Measurements from ENCODE around the gene FAM171A2.
"Not testable (repeated sequence)": the region's sequence is repeated elsewhere in the genome, so short reads cannot be mapped to it uniquely, and the experiment has no call there.

FAM171A2 gene

DNA sequence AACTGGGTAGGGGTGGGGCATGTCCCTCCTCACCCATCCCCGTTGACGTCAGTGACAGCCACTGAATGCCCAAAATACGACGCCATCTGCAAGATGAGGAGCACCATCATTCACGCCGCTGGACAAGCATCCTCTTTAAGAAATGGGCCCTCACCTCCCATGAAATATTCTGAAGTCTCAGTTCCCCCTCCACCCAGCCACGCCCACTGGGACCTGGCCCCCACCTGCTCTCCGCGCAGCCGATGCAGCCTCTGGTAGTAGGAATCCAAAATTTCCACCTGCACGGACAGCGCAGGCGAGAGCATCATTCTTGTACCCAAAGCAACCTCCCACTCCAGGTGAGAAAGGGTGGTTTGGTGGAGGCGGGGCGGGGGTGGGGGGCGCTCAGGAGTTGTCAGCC is 20.2 kb upstream of the FAM171A2 start:
- DNase-seq (ENCODE audit: low read depth, low spot score), result no peak

DNA sequence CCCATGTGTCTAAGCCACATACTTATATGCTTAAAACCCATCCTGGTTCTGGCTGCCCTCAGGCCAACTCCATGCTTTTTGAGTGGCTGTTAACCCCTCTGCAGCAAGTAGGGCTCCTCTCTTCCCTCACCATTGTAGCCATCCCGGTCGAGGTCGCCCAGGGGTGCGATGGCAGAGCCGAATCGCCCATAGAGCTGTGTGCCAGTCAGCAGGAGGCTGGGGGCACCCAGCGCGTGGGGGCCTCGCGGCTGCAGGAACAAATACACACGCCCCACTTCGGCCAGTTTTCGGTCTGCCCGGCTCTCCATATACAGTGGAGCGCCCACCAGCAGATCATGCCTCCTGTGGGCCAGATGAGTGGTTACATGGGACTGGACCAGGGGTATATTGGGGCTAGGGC is 19.7 kb upstream of the FAM171A2 start:
- DNase-seq (ENCODE audit: low read depth, low spot score), result no peak

DNA sequence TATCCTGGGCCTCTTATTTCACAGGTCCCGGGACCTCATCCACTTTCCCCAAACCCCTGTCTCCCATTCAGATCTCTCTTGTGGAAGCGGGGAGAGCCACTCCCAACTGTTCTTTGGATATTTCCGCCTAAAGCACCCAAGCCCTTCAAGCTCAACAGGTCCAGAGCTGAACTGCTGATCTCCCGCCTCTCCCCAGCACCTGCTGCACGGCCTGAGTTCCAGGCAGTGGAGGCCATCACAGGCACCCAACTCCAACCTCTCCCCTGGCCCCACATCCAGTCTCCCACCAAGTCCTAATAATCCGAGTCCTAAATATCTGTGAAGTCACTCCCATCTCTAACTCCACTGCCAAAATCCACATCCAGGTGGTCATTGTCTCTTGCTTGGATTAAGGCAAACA is 19.3 kb upstream of the FAM171A2 start:
- DNase-seq (ENCODE audit: low read depth, low spot score), result no peak

DNA sequence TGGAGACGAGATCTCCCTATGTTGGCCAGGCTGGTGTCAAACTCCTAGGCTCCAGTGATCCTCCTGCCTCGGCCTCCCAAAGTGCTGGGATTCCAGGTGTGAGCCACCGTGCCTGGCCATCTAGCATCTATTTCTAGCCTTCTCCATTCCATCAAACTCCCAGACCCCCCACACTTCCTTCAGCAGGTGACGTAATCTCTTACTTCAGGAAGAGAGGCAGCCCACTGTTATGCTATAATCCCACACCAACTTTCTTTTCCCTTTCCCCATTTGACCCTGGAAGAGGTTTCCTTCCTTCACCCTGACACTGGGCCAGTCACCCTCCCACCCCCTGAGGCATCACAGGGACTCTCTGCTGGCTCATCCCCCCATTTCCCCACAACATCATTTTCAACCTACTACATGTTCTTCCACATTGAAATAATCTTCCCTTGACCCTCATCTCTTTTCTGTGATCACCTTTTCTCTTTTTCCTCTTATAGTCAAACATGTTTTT is 18.2 kb upstream of the FAM171A2 start:
- DNase-seq (ENCODE audit: low read depth, low spot score), result no peak

DNA sequence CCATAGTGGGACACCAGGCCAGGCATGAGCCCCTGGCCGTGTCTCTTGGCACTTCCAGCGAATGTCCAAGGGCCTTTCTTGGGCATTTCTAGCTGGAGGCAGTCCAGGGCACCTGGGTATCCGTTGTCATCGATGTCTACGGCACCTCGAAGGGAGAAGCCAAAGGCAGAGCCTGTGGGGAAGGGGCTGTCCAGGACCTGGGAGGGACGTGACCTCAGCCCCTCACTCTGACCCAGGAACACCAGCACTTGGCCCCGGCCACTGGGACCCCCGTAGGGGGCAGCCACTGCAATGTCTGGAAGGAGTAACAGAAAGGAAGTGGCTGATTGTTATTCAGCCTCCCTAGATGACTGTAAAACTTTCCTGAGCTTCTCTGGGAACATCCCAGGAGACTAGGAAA is 17.1 kb upstream of the FAM171A2 start:
- DNase-seq (ENCODE audit: low read depth, low spot score), result no peak

DNA sequence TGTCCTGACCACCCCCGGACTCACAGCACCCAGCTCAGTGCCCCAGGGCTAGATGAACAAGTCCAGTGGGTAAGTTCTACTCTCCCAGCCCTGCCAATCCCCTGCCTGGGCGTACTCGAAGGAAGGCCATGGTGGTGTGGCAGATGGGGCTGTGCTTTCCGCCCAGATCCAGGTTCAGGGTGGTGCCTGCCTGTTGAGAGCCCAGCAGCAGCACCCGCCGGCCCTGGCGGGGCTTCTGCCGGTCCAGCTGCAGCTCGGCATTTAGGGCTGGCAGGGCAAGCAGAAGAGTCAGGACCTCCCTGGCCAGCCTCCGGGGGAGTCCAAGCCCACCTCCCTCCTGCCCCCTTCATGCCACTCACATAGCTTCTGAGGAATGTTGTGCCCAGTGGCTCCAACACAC is 16.2 kb upstream of the FAM171A2 start:
- DNase-seq (ENCODE audit: low read depth, low spot score), result no peak

DNA sequence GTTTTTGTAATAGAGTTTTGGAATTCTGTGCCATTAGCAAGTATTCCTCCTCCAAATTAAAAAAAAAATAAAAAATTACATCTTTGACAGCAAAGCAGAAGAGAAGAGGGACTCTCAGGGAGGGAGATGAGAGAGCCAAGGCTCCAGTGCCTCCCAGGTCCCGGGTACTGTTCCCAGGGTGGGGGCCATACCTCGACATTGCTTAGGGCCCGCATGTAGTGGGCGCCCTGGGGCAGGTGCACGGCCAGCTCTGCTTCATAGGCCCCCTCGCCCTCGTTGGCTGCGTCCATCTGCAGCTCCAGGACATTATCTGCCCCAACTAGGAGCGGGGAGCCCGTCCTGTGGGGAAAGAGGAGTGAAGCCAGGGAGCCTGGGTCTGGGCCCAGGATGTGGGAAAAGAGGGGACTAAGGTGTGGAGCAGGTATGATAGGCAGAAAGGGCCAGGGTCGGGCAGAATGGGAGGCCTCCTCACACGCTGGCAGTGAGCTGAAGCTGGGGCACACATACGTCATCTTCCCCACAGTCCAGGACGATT is 14.6 kb upstream of the FAM171A2 start:
- no peak for DNase-seq (ENCODE audit: low read depth, low spot score)

DNA sequence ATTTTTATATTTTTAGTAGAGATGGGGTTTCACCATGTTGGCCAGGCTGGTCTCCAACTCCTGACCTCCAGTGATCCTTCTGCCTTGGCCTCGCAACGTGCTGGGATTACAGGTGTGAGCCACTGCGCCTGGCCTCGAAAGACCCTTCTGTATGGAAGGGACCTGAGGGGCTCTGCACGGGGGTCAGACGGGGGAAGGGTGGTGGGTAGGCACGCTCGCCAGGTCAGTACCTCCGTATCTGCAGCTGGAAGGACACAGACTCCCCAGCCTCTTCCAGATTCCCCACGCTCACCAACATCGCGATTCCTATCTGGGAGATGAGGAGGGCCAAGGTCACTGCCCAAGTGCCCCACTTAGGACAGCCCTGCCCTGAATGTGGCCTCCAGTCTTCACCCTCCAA is 13.1 kb upstream of the FAM171A2 start:
- no peak for DNase-seq (ENCODE audit: low read depth, low spot score)

DNA sequence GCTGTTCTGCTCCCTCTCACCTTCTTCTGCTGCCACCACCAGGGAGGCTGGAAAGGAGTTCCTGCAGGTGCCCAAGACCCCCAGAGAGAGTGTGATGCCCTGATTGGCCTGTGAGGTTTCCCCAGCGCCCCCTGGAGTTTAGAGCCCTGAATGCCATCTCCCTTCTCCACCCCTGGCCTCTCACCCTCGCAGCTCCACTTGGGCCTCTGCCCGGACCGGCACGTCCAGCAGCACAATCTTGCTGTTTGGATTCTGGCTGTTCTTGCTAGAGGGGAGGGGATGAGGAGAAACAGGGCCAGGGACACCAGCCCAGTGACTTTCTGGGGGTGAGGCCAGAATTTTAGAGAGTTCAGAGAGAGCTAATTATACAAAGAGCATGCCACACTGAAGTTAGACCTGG is 12.5 kb upstream of the FAM171A2 start:
- no peak for DNase-seq (ENCODE audit: low read depth, low spot score)

DNA sequence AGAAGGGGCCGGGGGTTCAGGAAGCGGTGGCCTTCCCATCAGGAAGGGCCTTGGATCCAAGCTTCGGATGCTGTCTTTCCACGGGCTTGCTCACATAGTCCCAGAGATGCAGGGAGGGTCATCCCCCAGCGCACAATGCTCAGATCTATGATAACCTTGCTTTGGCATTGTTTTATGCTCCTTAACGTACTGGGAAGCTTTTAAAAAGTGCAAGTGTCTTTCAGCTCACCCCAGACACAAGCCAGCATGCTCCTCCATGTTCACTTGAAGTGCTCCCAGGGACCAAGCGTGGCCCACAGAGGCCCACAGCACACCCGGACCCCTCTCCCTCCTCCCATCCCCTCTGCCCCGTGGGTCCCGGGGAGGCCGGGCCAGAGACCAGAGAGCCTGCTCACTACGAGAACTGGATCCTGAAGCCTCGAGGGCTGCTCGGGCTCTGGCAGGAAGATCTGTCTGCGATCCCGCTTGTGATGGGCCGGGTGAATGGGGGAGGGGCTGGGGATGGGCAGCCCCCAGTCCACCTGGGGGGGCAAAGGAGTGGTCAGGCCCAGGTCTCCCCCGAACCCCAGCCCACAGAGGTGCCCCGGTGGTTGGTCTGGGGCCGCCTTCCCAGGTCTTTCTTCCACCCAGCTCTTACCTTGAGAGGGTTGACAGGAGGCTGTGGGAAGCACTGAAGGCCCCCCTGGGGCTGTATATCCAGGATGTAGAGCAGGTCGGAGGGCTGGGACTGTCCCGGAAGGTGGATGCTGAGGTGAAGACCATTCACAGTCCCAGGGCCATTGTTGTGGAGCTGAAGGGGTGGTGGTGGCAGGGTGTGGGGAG is 11.8 kb upstream of the FAM171A2 start:
- no peak for DNase-seq (ENCODE audit: low read depth, low spot score)

DNA sequence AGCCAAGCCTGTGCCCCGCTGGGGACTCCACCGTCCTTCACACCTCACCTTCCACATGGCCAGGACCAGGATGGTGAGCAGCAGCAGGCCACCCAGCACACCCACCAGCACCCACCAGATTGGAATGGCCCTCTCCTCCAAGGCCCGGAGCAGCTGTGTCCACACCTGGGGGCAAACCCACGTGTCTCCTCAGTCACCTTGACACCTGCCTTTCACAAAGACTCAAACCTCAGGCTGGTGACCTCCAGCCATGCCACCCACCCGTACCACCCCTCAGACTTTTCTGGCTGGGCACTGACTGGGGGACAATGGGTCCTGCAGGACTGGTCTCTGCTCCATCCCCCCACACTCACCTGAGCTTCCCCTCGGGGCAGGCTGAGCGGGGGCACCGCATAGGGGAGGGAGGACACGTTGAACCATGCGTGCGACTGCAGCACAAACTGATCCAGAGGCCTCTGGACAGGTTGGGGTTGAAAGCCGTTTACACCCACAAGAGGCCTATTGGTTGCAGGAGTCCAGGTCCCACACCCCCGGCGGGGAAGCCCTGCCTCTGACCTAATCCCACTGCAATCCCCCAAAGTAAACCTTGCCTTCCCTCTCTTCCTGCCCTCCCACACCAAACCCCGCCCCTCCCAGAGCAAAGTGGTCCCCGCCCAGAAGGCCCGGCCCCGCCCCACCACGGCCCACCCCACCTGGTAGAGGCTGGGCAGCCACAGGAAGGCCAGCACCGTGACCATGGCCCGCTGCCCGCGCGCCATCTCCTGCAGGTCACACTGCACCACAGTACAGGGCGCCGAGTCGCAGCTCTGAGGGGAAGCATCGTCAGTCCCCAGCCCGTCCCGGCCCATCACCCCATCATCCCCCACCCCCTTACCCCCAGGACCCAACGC is 10.9 kb upstream of the FAM171A2 start:
- DNase-seq (ENCODE audit: low read depth, low spot score), result no peak

DNA sequence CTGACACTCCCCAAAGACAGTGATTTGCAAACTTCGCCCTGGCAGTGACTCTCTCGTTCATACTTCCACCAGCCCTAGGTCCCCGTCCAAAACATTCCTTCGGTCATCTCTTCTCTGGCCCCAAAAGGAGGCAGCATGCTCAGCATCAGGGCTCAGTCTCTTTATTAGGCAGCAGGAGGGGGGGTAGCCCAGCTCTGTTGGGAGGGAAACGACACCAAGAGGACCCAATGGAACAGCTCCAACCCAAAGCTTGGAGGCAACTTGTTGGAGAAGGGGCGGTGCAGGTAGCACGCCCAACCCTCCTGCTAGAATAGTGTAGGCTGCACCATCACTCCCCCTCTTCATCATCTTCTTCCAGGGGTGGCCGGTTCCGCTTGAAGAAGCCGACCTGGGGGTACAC is 8.4 kb upstream of the FAM171A2 start:
- no peak for DNase-seq (ENCODE audit: low read depth, low spot score)

DNA sequence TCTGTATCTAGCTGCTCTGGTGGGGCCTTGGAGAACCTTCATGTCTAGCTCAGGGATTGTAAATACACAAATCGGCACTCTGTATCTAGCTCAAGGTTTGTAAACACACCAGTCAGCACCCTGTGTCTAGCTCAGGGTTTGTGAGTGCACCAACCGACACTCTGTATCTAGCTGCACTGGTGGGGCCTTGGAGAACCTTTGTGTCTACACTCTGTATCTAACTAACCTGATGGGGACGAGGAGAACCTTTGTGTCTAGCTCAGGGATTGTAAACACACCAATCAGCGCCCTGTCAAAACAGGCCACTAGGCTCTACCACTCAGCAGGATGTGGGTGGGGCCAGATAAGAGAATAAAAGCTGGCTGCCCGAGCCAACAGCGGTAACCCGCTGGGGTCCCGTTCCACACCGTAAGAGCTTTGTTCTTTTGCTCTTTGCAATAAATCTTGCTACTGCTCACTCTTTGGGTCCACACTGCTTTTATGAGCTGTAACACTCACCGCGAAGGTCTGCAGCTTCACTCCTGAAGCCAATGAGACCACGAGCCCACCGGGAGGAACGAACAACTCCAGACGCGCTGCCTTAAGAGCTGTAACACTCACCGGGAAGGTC is 5.9 kb upstream of the FAM171A2 start:
- not testable (repeated sequence) for DNase-seq (ENCODE audit: low read depth, low spot score)

DNA sequence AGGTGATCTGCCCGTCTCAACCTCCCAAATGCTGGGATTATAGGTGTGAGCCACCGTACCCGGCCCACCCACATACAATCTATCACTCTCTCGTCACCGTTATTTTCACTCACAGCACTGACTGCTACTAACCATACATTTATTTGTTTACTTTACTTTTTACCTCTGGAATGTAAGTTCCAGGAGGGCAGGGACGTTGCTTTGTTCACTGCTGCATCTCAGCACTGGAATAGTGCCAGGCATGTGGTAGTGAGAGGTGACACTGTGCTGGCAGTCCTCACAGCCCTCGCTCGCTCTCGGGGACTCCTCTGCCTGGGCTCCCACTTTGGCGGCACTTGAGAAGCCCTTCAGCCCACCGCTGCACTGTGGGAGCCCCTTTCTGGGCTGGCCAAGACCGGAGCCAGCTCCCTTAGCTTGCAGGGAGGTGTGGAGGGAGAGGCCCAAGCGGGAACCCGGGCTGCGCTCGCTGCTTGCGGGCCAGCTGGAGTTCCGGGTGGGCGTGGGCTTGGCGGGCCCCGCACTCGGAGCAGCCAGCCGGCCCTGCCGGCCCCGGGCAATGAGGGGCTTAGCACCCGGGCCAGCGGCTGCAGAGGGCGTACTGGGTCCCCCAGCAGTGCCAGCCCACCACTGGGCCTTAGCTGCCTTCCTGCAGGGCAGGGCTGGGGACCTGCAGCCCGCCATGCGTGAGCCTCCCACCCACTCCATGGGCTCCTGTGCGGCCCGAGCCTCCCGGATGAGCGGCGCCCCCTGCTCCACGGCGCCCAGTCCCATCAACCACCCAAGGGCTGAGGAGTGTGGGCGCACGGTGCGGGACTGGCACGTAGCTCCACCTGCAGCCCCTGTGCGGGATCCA is 5.0 kb upstream of the FAM171A2 start:
- DNase-seq (ENCODE audit: low read depth, low spot score), result not testable (repeated sequence)

DNA sequence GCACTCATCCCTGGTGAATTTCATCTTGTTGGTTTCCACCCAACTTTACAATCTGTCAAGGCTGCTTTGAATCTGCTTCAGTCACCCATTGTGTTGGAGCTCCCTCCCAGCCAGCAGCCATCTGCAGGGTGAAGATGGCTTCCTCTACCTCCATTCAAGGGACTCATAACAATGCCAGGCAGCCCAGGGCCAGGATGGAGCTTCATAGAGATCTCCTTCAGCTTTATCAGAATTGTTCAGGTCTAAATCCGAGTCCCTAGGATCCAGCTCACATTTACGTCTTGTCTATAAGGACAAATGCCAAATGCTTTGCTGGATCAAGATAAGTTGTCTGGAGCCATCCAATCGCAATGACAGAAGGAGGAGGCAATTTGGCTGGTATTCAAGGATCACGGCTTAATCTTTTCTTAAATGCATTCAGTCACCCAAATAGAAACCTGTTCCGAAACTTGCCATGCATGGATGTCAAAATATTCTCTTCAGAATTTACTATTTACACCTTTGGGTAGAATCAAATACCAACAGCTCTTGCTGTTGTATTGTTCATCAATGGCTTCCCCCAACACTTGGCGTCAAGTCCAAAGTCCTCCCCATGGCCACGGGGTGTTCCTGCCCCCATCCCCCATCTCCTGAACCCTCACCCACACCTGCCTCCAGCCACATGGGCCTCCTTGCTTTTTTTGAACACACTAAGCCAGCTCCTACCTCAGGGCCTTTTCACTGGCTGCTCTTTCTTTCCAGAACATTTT is 3.8 kb upstream of the FAM171A2 start:
- no peak for DNase-seq (ENCODE audit: low read depth, low spot score)

DNA sequence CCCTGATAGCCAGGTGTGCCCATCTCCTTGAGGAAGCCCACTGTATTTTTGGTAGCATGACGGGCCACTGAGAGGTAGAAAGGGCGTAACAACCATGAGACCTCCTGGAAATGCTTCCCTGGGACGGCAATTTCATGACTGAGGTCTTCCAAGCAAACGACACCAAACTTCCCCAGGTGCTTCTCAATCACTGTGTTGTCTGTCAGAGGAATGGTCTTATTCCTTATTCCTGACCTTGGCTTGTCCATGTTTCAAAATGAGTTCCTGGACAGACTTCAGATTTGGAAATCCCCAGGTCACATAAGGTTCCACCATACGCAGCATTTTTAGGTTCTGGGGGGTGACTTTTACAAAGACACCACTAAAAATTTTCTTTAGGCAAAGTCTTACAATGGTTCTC is 1.4 kb upstream of the FAM171A2 start:
- DNase-seq (ENCODE audit: low read depth, low spot score), result not testable (repeated sequence)

DNA sequence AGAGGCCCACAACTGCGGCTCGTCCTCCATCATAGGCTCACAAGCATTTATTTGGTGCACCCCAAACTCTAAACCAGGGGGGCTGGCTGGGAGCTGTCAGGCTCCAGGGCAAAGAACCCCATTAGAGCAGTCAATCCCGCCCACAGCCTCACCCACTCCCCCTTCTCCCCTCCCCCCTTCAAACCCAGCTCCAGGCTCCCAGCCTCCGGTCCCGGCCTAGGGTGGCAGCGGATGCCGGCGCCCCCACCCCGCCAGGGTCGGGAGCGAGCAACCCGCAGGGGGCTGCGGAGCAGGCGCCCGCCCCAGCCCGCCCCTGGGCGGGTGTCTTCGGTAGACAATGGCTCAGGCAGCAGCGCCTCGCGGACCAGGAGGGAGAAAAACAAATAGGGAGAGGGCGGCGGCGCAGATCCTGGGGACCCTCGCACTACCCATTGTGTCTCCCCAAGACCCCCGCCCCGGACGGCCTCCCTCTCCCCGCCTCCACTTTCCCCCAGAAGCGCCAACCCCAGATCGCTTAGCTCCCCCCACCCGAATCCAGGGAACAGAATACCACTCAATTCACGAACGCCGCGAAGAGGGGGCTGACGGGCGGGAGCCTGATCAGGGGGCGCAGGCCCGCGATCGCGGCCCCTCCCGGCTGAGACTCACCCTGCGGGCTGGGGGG is 572 bp downstream of the FAM171A2 start:
- no peak for DNase-seq (ENCODE audit: low read depth, low spot score)

DNA sequence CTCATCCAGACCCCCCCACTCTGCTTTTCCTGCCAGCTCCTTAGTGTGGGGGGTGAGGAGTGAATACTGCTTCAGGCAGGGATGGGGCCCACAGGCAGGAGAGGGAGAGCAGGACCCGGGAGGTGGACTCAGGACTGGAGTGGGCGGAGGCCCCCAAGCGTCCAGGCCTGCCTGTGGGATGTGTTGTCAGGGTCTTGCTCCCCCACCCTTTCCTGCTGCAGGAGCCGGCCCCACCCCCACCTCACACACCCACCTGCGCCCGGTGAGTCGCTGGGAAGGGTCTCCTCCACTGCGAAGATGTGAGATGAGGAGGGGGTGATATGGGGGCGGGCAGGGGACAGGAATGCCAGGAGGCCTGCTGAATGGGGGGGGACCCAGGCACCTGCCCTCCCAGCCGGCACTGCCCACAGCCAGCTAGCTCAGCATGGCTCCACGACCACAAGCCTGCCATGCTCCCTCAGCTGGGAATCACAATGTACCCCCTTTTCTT is 1.1 kb downstream of the FAM171A2 start:
- DNase-seq (ENCODE audit: low read depth, low spot score), result no peak

Data from activated naive CD8-positive, alpha-beta T cell treated with anti-CD3 and anti-CD28 coated beads, Interleukin-2, amount 50 U/mL, for 16 hours (primary cell).